ENCODE results near the gene NFYB.

- TF ChIP-seq USF1 (CRISPR knock-in tag; IDR thresholded peaks at IDR 0.05) (no peak), CTCF (IDR thresholded peaks at IDR 0.05 in 2 of 3, conservative IDR thresholded peaks at IDR 0.05 in 1 of 3; ENCODE audit: insufficient read depth in 2 of 3, low read depth in 1 of 3, low read length in 3 of 3) (no peak), FOXK2 (conservative IDR thresholded peaks at IDR 0.05 in 1 of 2, IDR thresholded peaks at IDR 0.05 in 1 of 2; ENCODE audit: low read depth in 2 of 2) (no peak), SIN3A (IDR thresholded peaks at IDR 0.05; ENCODE audit: borderline replicate concordance in 2 of 2, control insufficient read depth in 1 of 2, low read depth in 2 of 2, low read length in 2 of 2) (no peak), TEAD4 (IDR thresholded peaks at IDR 0.05; ENCODE audit: low read length) (no peak), TEAD4 (CRISPR knock-in tag; IDR thresholded peaks at IDR 0.05; ENCODE audit: borderline replicate concordance) (no peak), ZNF398 (CRISPR knock-in tag; IDR thresholded peaks at IDR 0.05) (no peak), EZH2 (IDR thresholded peaks at IDR 0.05; ENCODE audit: borderline replicate concordance, low read depth, low read length) (no peak), NBN (IDR thresholded peaks at IDR 0.05; ENCODE audit: low read depth) (no peak)
Observed at GRCh38 chr12:104095289-104095688, 42.7 kb downstream of the NFYB start.

Measured in K562 (cell line).